Measurements from ENCODE around the gene RNASE7. TPM values are rescaled to one million over a fixed set of nuclear protein-coding genes. Genes with fewer than 3 reads are reported as not detected.

Gene RNASE7
- polyA plus RNA-seq, 6 donors from 2014 or later = not detected

- peak; percentile 26 for ATAC-seq (ENCODE audit: low read depth in 2 of 2)
- Mint-ChIP-seq H3K27me3 (peaks cover 9 to 50% (median 39%) of the 10 kb centered on the region in 3 donors), H3K27ac (peak overlapping the region in 4 of 6 donors; percentile 19 to 87 (median 73)), H3K36me3 (no peaks in the 10 kb centered on the region), H3K4me3 (peak overlapping the region; percentile 85 to 95 (median 90)), H3K4me1 (peaks cover 39 to 42% (median 39%) of the 10 kb centered on the region in 3 donors), H3K9me3 (no peaks in the 10 kb centered on the region)
- peak; percentile 18 for DNase-seq
Measured at GRCh38 chr14:21070610-21071224, 28.6 kb downstream of the RNASE7 start.

- peak overlapping the region in 4 of 6 donors; percentile 40 to 87 (median 67) for H3K27ac Mint-ChIP-seq
Measured at GRCh38 chr14:21071225-21072030, 29.3 kb downstream of the RNASE7 start.

GRCh38 chr14:21072031-21072473 is 29.9 kb downstream of the RNASE7 start:
- Mint-ChIP-seq H3K4me3 (peak overlapping the region in 7 of 8 donors; percentile 85 to 95 (median 91)), H3K36me3 (no peaks in the 10 kb centered on the region), H3K4me1 (peaks cover 39 to 42% (median 39%) of the 10 kb centered on the region in 3 donors), H3K9me3 (no peaks in the 10 kb centered on the region), H3K27me3 (peaks cover 4 to 44% (median 29%) of the 10 kb centered on the region in 3 donors), H3K27ac (peak overlapping the region in 1 of 6 donors; percentile 83)
- no peak for ATAC-seq (ENCODE audit: low read depth in 2 of 2)
- DNase-seq = no peak

More at GRCh38 chr14:21071225-21072030, 29.3 kb downstream of the RNASE7 start:
- Mint-ChIP-seq H3K4me3 (peak overlapping the region; percentile 85 to 95 (median 90)), H3K4me1 (peaks cover 39 to 42% (median 39%) of the 10 kb centered on the region in 3 donors), H3K27me3 (peaks cover 9 to 44% (median 32%) of the 10 kb centered on the region in 3 donors), H3K36me3 (no peaks in the 10 kb centered on the region), H3K9me3 (no peaks in the 10 kb centered on the region)
- peak; percentile 56 to 70 for ATAC-seq (ENCODE audit: low read depth in 2 of 2)
- DNase-seq = peak; percentile 68

- ATAC-seq (ENCODE audit: low read depth in 2 of 2) = no peak
- Mint-ChIP-seq H3K4me1 (peaks cover 42 to 44% (median 42%) of the 10 kb centered on the region in 3 donors), H3K27ac (peak overlapping the region in 1 of 6 donors; percentile 83), H3K27me3 (peaks cover 4 to 44% (median 29%) of the 10 kb centered on the region in 3 donors), H3K36me3 (no peaks in the 10 kb centered on the region), H3K4me3 (peak overlapping the region in 6 of 8 donors; percentile 85 to 95 (median 92)), H3K9me3 (no peaks in the 10 kb centered on the region)
- no peak for DNase-seq
Measured at GRCh38 chr14:21072781-21073339, 30.7 kb downstream of the RNASE7 start.

GRCh38 chr14:21073921-21074320 is 31.8 kb downstream of the RNASE7 start:
- Mint-ChIP-seq H3K27me3 (peaks cover 0 to 35% (median 21%) of the 10 kb centered on the region in 3 donors), H3K27ac (peak overlapping the region in 1 of 6 donors; percentile 63), H3K4me1 (peaks cover 36 to 39% (median 37%) of the 10 kb centered on the region in 3 donors), H3K9me3 (no peaks in the 10 kb centered on the region), H3K36me3 (no peaks in the 10 kb centered on the region), H3K4me3 (peak overlapping the region in 4 of 8 donors; percentile 3 to 59 (median 30))
- ATAC-seq (ENCODE audit: low read depth in 2 of 2) (no peak), DNase-seq (no peak)

- H3K36me3 Mint-ChIP-seq = no peaks in the 10 kb centered on the region
- H3K4me1 Mint-ChIP-seq = peaks cover 28 to 32% (median 30%) of the 10 kb centered on the region in 3 donors
- peaks cover 0 to 27% (median 14%) of the 10 kb centered on the region in 3 donors for H3K27me3 Mint-ChIP-seq
- no peak overlapping the region for H3K4me3 Mint-ChIP-seq
- no peaks in the 10 kb centered on the region for H3K9me3 Mint-ChIP-seq
- H3K27ac Mint-ChIP-seq = no peak overlapping the region
- DNase-seq = no peak
- ATAC-seq (ENCODE audit: low read depth in 2 of 2) = no peak
Measured at GRCh38 chr14:21074398-21075272, 32.5 kb downstream of the RNASE7 start.

GRCh38 chr14:21075719-21076437 is 33.7 kb downstream of the RNASE7 start:
- Mint-ChIP-seq H3K9me3 (no peaks in the 10 kb centered on the region), H3K4me3 (peak overlapping the region in 1 of 8 donors; percentile 1), H3K27ac (no peak overlapping the region), H3K4me1 (peaks cover 19 to 24% (median 22%) of the 10 kb centered on the region in 3 donors), H3K36me3 (no peaks in the 10 kb centered on the region), H3K27me3 (peaks cover 0 to 21% (median 18%) of the 10 kb centered on the region in 3 donors)
- DNase-seq (no peak), ATAC-seq (ENCODE audit: low read depth in 2 of 2) (no peak)

GRCh38 chr14:21077672-21078071 is 35.5 kb downstream of the RNASE7 start:
- H3K4me1 Mint-ChIP-seq = peaks cover 4 to 6% (median 6%) of the 10 kb centered on the region in 3 donors
- no peaks in the 10 kb centered on the region for H3K36me3 Mint-ChIP-seq
- no peaks in the 10 kb centered on the region for H3K9me3 Mint-ChIP-seq
- peak overlapping the region in 1 of 8 donors; percentile 8 for H3K4me3 Mint-ChIP-seq
- no peak overlapping the region for H3K27ac Mint-ChIP-seq
- peaks cover 0 to 18% (median 7%) of the 10 kb centered on the region in 3 donors for H3K27me3 Mint-ChIP-seq
- ATAC-seq (ENCODE audit: low read depth in 2 of 2) = peak; percentile 39 to 49
- no peak for DNase-seq

- Mint-ChIP-seq H3K27ac (peak overlapping the region in 1 of 6 donors; percentile 82), H3K4me3 (no peak overlapping the region), H3K36me3 (no peaks in the 10 kb centered on the region), H3K9me3 (no peaks in the 10 kb centered on the region), H3K4me1 (peaks cover 3 to 6% (median 5%) of the 10 kb centered on the region in 3 donors), H3K27me3 (peaks cover 0 to 14% (median 4%) of the 10 kb centered on the region in 3 donors)
- ATAC-seq (ENCODE audit: low read depth in 2 of 2) (no peak), DNase-seq (no peak)
Measured at GRCh38 chr14:21078287-21078686, 36.1 kb downstream of the RNASE7 start.

- H3K9me3 Mint-ChIP-seq = no peaks in the 10 kb centered on the region
- ATAC-seq (ENCODE audit: low read depth in 2 of 2) (no peak), DNase-seq (no peak)
- H3K4me3 Mint-ChIP-seq = no peak overlapping the region
- peaks cover 0 to 6% (median 5%) of the 10 kb centered on the region in 3 donors for H3K4me1 Mint-ChIP-seq
- H3K27me3 Mint-ChIP-seq = peaks cover 0 to 10% (median 0%) of the 10 kb centered on the region in 3 donors
- no peak overlapping the region for H3K27ac Mint-ChIP-seq
- no peaks in the 10 kb centered on the region for H3K36me3 Mint-ChIP-seq
Measured at GRCh38 chr14:21078726-21079125, 36.6 kb downstream of the RNASE7 start.

- Mint-ChIP-seq H3K27me3 (peaks cover 0 to 8% (median 6%) of the 10 kb centered on the region in 3 donors), H3K4me3 (no peak overlapping the region), H3K36me3 (no peaks in the 10 kb centered on the region), H3K4me1 (peaks cover 3 to 9% (median 8%) of the 10 kb centered on the region in 3 donors), H3K9me3 (no peaks in the 10 kb centered on the region), H3K27ac (no peak overlapping the region)
- no peak for ATAC-seq (ENCODE audit: low read depth in 2 of 2)
- no peak for DNase-seq
Measured at GRCh38 chr14:21081521-21082142, 39.5 kb downstream of the RNASE7 start.

Data from naive B cell (primary cell).